Astrocyte (in vitro differentiated cells and primary cell): ENCODE data around the gene RGS10. TPM values are rescaled to one million over a fixed set of nuclear protein-coding genes. Genes with fewer than 3 reads are reported as not detected.
A peak's percentile ranks its signal among the peaks of the same experiment; 100 is the strongest.

ENCODE experiments used
- DNase-seq: peaks from one replicate; pipeline ENCODE4 v3.0.0-alpha.2; 2010; ENCODE audit warnings: low read depth
- FAIRE-seq: peaks from 2 replicates; lab custom pipeline; 2011; peaks lifted over from hg19 to GRCh38; lab: Jason Lieb, UNC
- H2AFZ ChIP-seq: 2 replicates; pipeline ENCODE4 v1.6.0; 2012; ENCODE audit warnings: low read depth, low read length, inconsistent platforms
- H3K27ac ChIP-seq: 2 replicates; pipeline ENCODE4 v1.5.1; 2011; ENCODE audit warnings: low read depth, low read length, inconsistent platforms
- H3K27me3 ChIP-seq: 2 replicates; pipeline ENCODE4 v1.6.0; 2011; ENCODE audit warnings: low read length, inconsistent platforms; ENCODE audit not compliant: insufficient read depth
- H3K36me3 ChIP-seq: 2 replicates; pipeline ENCODE4 v1.5.1; 2011; ENCODE audit warnings: low read length, inconsistent platforms; ENCODE audit not compliant: insufficient read depth
- H3K4me1 ChIP-seq: 2 replicates; pipeline ENCODE4 v1.5.1; 2011; ENCODE audit warnings: low read length, inconsistent platforms; ENCODE audit not compliant: insufficient read depth
- H3K4me2 ChIP-seq: 2 replicates; pipeline ENCODE4 v1.6.0; 2012; ENCODE audit warnings: low read length, inconsistent platforms
- H3K4me3 ChIP-seq: 2 replicates; pipeline ENCODE4 v1.5.1; 2011; ENCODE audit warnings: low read depth, mild to moderate bottlenecking, low read length, inconsistent platforms; ENCODE audit not compliant: insufficient read depth
- H3K79me2 ChIP-seq: 2 replicates; pipeline ENCODE4 v1.6.0; 2012; ENCODE audit warnings: mild to moderate bottlenecking, low read length, inconsistent platforms; ENCODE audit not compliant: insufficient read depth
- H3K9ac ChIP-seq: 2 replicates; pipeline ENCODE4 v1.6.0; 2012; ENCODE audit warnings: mild to moderate bottlenecking, low read length, inconsistent platforms
- H3K9me3 ChIP-seq: 2 replicates; pipeline ENCODE4 v1.5.1; 2012; ENCODE audit warnings: low read depth, mild to moderate bottlenecking, low read length, inconsistent platforms; ENCODE audit not compliant: insufficient read depth
- H4K20me1 ChIP-seq: 2 replicates; pipeline ENCODE4 v1.6.0; 2012; ENCODE audit warnings: low read length, inconsistent platforms; ENCODE audit not compliant: insufficient read depth
- H3K27ac Mint-ChIP-seq: one replicate; pipeline ENCODE4 v1.8.0; 2021; ENCODE audit warnings: mild to moderate bottlenecking, mixed read lengths; ENCODE audit not compliant: unreplicated experiment
- H3K27me3 Mint-ChIP-seq: one replicate; pipeline ENCODE4 v1.8.0; 2021; ENCODE audit warnings: low read depth, mixed read lengths; ENCODE audit not compliant: unreplicated experiment
- H3K36me3 Mint-ChIP-seq: one replicate; pipeline ENCODE4 v1.8.0; 2021; ENCODE audit warnings: low read depth, mixed read lengths; ENCODE audit not compliant: unreplicated experiment
- H3K4me1 Mint-ChIP-seq: one replicate; pipeline ENCODE4 v1.8.0; 2021; ENCODE audit warnings: low read depth, mixed read lengths; ENCODE audit not compliant: unreplicated experiment
- H3K4me3 Mint-ChIP-seq: one replicate; pipeline ENCODE4 v1.8.0; 2021; ENCODE audit warnings: mild to moderate bottlenecking, moderate library complexity, mixed read lengths; ENCODE audit not compliant: unreplicated experiment
- H3K9me3 Mint-ChIP-seq: one replicate; pipeline ENCODE4 v1.8.0; 2021; ENCODE audit warnings: mild to moderate bottlenecking, mixed read lengths; ENCODE audit not compliant: unreplicated experiment
- CTCF ChIP-seq: IDR thresholded peaks from 2 replicates; pipeline ENCODE4 v1.5.1; 2011; ENCODE audit warnings: low read depth, mild to moderate bottlenecking, inconsistent platforms, low read length, moderate library complexity; ENCODE audit not compliant: insufficient read depth
- EZH2 ChIP-seq: IDR thresholded peaks from 2 replicates; pipeline ENCODE4 v1.6.1; 2012; ENCODE audit warnings: mild to moderate bottlenecking, low read length, inconsistent platforms; ENCODE audit not compliant: insufficient read depth
- total RNA-seq: library from RNA; stranded (reverse); gene quantifications from 2 replicates; pipeline ENCODE4 v1.2.1, GENCODE V29; 2021

The RGS10 gene
- total RNA-seq, 1 donor from 2014 or later, result 40.1 TPM

- no peaks in the 10 kb centered on the region for H3K9me3 ChIP-seq
- peaks cover 8% of the 10 kb centered on the region for H3K4me1 ChIP-seq
- DNase-seq, result no peak
- H3K79me2 ChIP-seq, result no peaks in the 10 kb centered on the region
- peaks cover 2% of the 10 kb centered on the region for H3K27me3 Mint-ChIP-seq
- H3K9me3 Mint-ChIP-seq, result no peaks in the 10 kb centered on the region
- TF ChIP-seq CTCF (no peak), EZH2 (no peak)
- no peaks in the 10 kb centered on the region for H4K20me1 ChIP-seq
- H3K4me2 ChIP-seq, result no peak overlapping the region
- H3K9ac ChIP-seq, result no peak overlapping the region
- no peak overlapping the region for H2AFZ ChIP-seq
- H3K36me3 ChIP-seq, result no peaks in the 10 kb centered on the region
- H3K27me3 ChIP-seq, result no peaks in the 10 kb centered on the region
- H3K36me3 Mint-ChIP-seq, result no peaks in the 10 kb centered on the region
- no peak for FAIRE-seq
- no peak overlapping the region for H3K27ac Mint-ChIP-seq
- peaks cover 5% of the 10 kb centered on the region for H3K4me1 Mint-ChIP-seq
- no peak overlapping the region for H3K27ac ChIP-seq
- H3K4me3 ChIP-seq, result no peak overlapping the region
- H3K4me3 Mint-ChIP-seq, result no peak overlapping the region
Observed at GRCh38 chr10:119493155-119493554, 49.4 kb downstream of the RGS10 start.

GRCh38 chr10:119491966-119492757, 50.4 kb downstream of the RGS10 start:
- no peak overlapping the region for H3K27ac ChIP-seq
- peaks cover 5% of the 10 kb centered on the region for H3K4me1 Mint-ChIP-seq

More at GRCh38 chr10:119491966-119492757, 50.4 kb downstream of the RGS10 start:
- no peak overlapping the region for H3K4me3 Mint-ChIP-seq
- peaks cover 8% of the 10 kb centered on the region for H3K4me1 ChIP-seq
- no peak overlapping the region for H3K4me2 ChIP-seq
- H3K27ac Mint-ChIP-seq, result peak overlapping the region; percentile 34
- DNase-seq, result no peak
- TF ChIP-seq EZH2 (no peak), CTCF (no peak)
- H3K27me3 ChIP-seq, result no peaks in the 10 kb centered on the region
- H3K27me3 Mint-ChIP-seq, result peaks cover 8% of the 10 kb centered on the region
- H3K9ac ChIP-seq, result no peak overlapping the region
- H4K20me1 ChIP-seq, result no peaks in the 10 kb centered on the region
- H3K36me3 ChIP-seq, result no peaks in the 10 kb centered on the region
- H3K79me2 ChIP-seq, result no peaks in the 10 kb centered on the region
- H2AFZ ChIP-seq, result no peak overlapping the region
- H3K4me3 ChIP-seq, result no peak overlapping the region
- no peaks in the 10 kb centered on the region for H3K9me3 ChIP-seq
- FAIRE-seq, result no peak
- H3K9me3 Mint-ChIP-seq, result no peaks in the 10 kb centered on the region
- no peaks in the 10 kb centered on the region for H3K36me3 Mint-ChIP-seq
